A549 (cell line): ENCODE measurements around the gene OCIAD1. TPM values are rescaled to one million over a fixed set of nuclear protein-coding genes. Genes with fewer than 3 reads are reported as not detected.

Experiments used
- ATAC-seq, 2 experiments: fragments of 200-7000 bp in 1 of 2; fragments of >200 bp in 1 of 2; cut with Nextera tagmentation in 1 of 2; cut with Tn5 transposase in 1 of 2; 3 replicates each; pipeline versions ENCODE4 v1.8.0 to v1.9.1; 2018 to 2020; ENCODE audit warnings: mild to moderate bottlenecking in 1 of 2, moderate library complexity in 1 of 2
- CTCF ChIA-PET: fragments of 300-600 bp; sonication (Branson Sonifier 250); formaldehyde crosslinking; extraction: SDS; loops from one replicate; lab custom pipeline; 2021; ENCODE audit warnings: antibody characterized with exemption, inconsistent platforms; lab: Yijun Ruan, JAX
- POLR2A ChIA-PET: fragments of 350-600 bp; formaldehyde crosslinking; extraction: SDS; loops from one replicate; lab custom pipeline; 2021; ENCODE audit warnings: antibody characterized with exemption, inconsistent platforms; lab: Yijun Ruan, JAX
- DNase-seq, 2 experiments: peaks; one replicate each; pipeline versions ENCODE4 v3.0.0 to v3.0.0-alpha.2; 2011 to 2016; ENCODE audit warnings: low read depth in 1 of 2, low spot score in 1 of 2
- FAIRE-seq: peaks from 2 replicates; lab custom pipeline; 2011; peaks lifted over from hg19 to GRCh38; lab: Jason Lieb, UNC
- H3K27ac ChIP-seq, 2 experiments: fragments of >200 bp; sonication (Bioruptor Twin); formaldehyde crosslinking; 3 replicates each; pipeline ENCODE4 v1.5.1; 2016 to 2017
- H3K4me1 ChIP-seq: fragments of >200 bp; sonication (Bioruptor Twin); formaldehyde crosslinking; 3 replicates; pipeline ENCODE4 v1.6.1; 2016
- H3K4me2 ChIP-seq: fragments of >200 bp; sonication (Bioruptor Twin); formaldehyde crosslinking; 3 replicates; pipeline ENCODE4 v1.6.1; 2016
- H3K4me3 ChIP-seq: fragments of >200 bp; sonication (Bioruptor Twin); formaldehyde crosslinking; 3 replicates; pipeline ENCODE4 v1.5.1; 2016
- H3K9me3 ChIP-seq: fragments of >200 bp; sonication (Bioruptor Twin); formaldehyde crosslinking; 3 replicates; pipeline ENCODE4 v1.6.1; 2016
- BCL3 ChIP-seq: fragments of >200 bp; sonication (Bioruptor Twin); formaldehyde crosslinking; IDR thresholded peaks from 3 replicates; pipeline ENCODE4 v1.6.1; 2016
- EHF ChIP-seq: fragments of 250-450 bp; sonication (Bioruptor Pico); IDR thresholded peaks from 2 replicates; pipeline ENCODE4 v1.5.0; 2020; ENCODE audit warnings: mild to moderate bottlenecking
- EP300 ChIP-seq, 2 experiments: fragments of >200 bp; sonication (Bioruptor Twin); formaldehyde crosslinking; IDR thresholded peaks; 2 replicates in 1 of 2; 3 replicates in 1 of 2; pipeline ENCODE4 v1.6.1; 2016 to 2017
- ESRRA ChIP-seq: fragments of 150-350 bp; IDR thresholded peaks from 2 replicates; pipeline ENCODE4 v1.6.1; 2014; ENCODE audit warnings: mild to moderate bottlenecking, low read length, borderline replicate concordance
- FOSL2 ChIP-seq, 2 experiments: fragments of 450-650 bp in 1 of 2; fragments of >200 bp in 1 of 2; sonication (Bioruptor Twin) in 1 of 2; formaldehyde crosslinking; IDR thresholded peaks; 2 replicates each; pipeline versions ENCODE4 v1.5.0 to v1.6.1; 2016 to 2020; ENCODE audit warnings: mild to moderate bottlenecking in 1 of 2, moderate library complexity in 1 of 2
- FOXS1 ChIP-seq: fragments of 250-450 bp; sonication (Bioruptor Pico); IDR thresholded peaks from 2 replicates; pipeline ENCODE4 v1.5.0; 2020; ENCODE audit warnings: mild to moderate bottlenecking, moderate library complexity
- HDAC2 ChIP-seq: fragments of 200-600 bp; sonication (generic); IDR thresholded peaks from 2 replicates; pipeline ENCODE4 v1.6.1; 2016
- HEYL ChIP-seq: fragments of 250-450 bp; sonication (Bioruptor Pico); IDR thresholded peaks from 2 replicates; pipeline ENCODE4 v1.8.0; 2021; ENCODE audit warnings: mild to moderate bottlenecking, moderate library complexity
- JUN ChIP-seq, 2 experiments: fragments of >200 bp; sonication (Bioruptor Twin); formaldehyde crosslinking; IDR thresholded peaks; 2 replicates in 1 of 2; 3 replicates in 1 of 2; pipeline ENCODE4 v1.6.1; 2016 to 2017
- MAX ChIP-seq: IDR thresholded peaks from 2 replicates; pipeline ENCODE4 v1.6.1; 2012
- NR3C1 ChIP-seq: fragments of >200 bp; sonication (Bioruptor Twin); formaldehyde crosslinking; IDR thresholded peaks from 3 replicates; pipeline ENCODE4 v1.6.1; 2017
- PHF8 ChIP-seq: fragments of 200-600 bp; sonication (generic); IDR thresholded peaks from 2 replicates; pipeline ENCODE4 v1.6.1; 2016; ENCODE audit warnings: low read depth, mild to moderate bottlenecking, antibody characterized with exemption, moderate library complexity, borderline replicate concordance
- POLR2A ChIP-seq: IDR thresholded peaks from 2 replicates; pipeline ENCODE4 v1.6.1; 2012; ENCODE audit warnings: mild to moderate bottlenecking, low read length
- RAD21 ChIP-seq, 2 experiments: fragments of >200 bp in 1 of 2; sonication (Bioruptor Twin) in 1 of 2; formaldehyde crosslinking in 1 of 2; IDR thresholded peaks in 1 of 2; conservative IDR thresholded peaks in 1 of 2; 2 replicates in 1 of 2; 3 replicates in 1 of 2; pipeline ENCODE4 v1.6.1; 2012 to 2018; ENCODE audit warnings: inconsistent platforms in 1 of 2
- SMC3 ChIP-seq: fragments of >200 bp; sonication (Bioruptor Twin); formaldehyde crosslinking; IDR thresholded peaks from 3 replicates; pipeline ENCODE4 v1.6.1; 2018; ENCODE audit warnings: inconsistent platforms
- SREBF2 ChIP-seq: fragments of 450-650 bp; IDR thresholded peaks from 2 replicates; pipeline ENCODE4 v1.6.1; 2014; ENCODE audit warnings: mild to moderate bottlenecking, moderate library complexity
- ZSCAN20 ChIP-seq: fragments of 250-450 bp; sonication (Bioruptor Pico); IDR thresholded peaks from 2 replicates; pipeline ENCODE4 v1.8.0; 2022; ENCODE audit warnings: mild to moderate bottlenecking, moderate library complexity
- WGBS: methylation state at CpG from one replicate; pipeline ENCODE4 v1.1.6; 2017; ENCODE audit errors: missing lambda C conversion rate; 5-methylcytosine and 5-hydroxymethylcytosine counted together
- polyA plus RNA-seq, 4 experiments: library from polyadenylated mRNA; depleted of rRNA in 3 of 4; stranded (reverse); fragments of >200 nt; fragmentation: RNase III in 1 of 4; extraction: RNeasy Plus Mini Kit Qiagen cat#74134 plus additional on column Dnase treatment in 1 of 4; gene quantifications; 2 replicates in 3 of 4; 3 replicates in 1 of 4; pipeline ENCODE4 v1.2.3, GENCODE V29; 2011 to 2017
- TF ChIP-seq, protein P1 (sequence below): fragments of 250-450 bp; sonication (Bioruptor Pico); IDR thresholded peaks from 2 replicates; pipeline ENCODE4 v1.5.0; 2021; ENCODE audit warnings: mild to moderate bottlenecking, moderate library complexity, borderline replicate concordance
- TF ChIP-seq, protein P2 (sequence below): fragments of >200 bp; sonication (Bioruptor Twin); formaldehyde crosslinking; IDR thresholded peaks from 2 replicates; pipeline ENCODE4 v1.6.1; 2016
- TF ChIP-seq, protein P3 (sequence below): fragments of 200-600 bp; sonication (generic); IDR thresholded peaks from 2 replicates; pipeline ENCODE4 v1.6.1; 2016; ENCODE audit warnings: antibody characterized with exemption, mild to moderate bottlenecking, moderate library complexity

OCIAD1 gene
- polyA plus RNA-seq, 2 of the 4 experiments (the other 2 are of a cell fraction), result 156 to 210 TPM

- H3K4me1 ChIP-seq, result peaks cover 58% of the 10 kb centered on the region
- no peaks in the 10 kb centered on the region for H3K9me3 ChIP-seq
- TF ChIP-seq NR3C1 (no peak), HDAC2 (no peak), POLR2A (peak; percentile 37), PHF8 (peak; percentile 52; the same call in 1 of the 2 replicates), JUN (IDR thresholded peaks at IDR 0.05) (peak in 1 of 2 experiments; percentile 47; a peak in 2 of 5 replicates), SMC3 (peak; percentile 34; the same call in 2 of the 3 replicates), RAD21 (conservative IDR thresholded peaks at IDR 0.05 in 1 of 2, IDR thresholded peaks at IDR 0.05 in 1 of 2) (peak; percentile 23 to 31; a peak in 1 of 5 replicates), MAX (peak; percentile 46)
- ChIA-PET POLR2A (interaction anchor here (0.8 to 1.1 kb wide), 2 partner anchors 38 to 128 kb away, joined by 3 to 4 read pairs; no protein-coding TSS in a partner anchor), CTCF (interaction anchor here (1.3 to 1.6 kb wide), 2 partner anchors 56 to 64 kb away, joined by 3 read pairs; no protein-coding TSS in a partner anchor)
- ATAC-seq, result peak; percentile 70 to 78
- H3K27ac ChIP-seq, result peak within 1 kb of the TSS; percentile 94 to 100
- WGBS, result 10% methylated on average over 23 of the region's 65 CpGs
- peak within 1 kb of the TSS; percentile 92 for H3K4me3 ChIP-seq
- H3K4me2 ChIP-seq, result peak within 1 kb of the TSS; percentile 88
- FAIRE-seq, result no peak
- DNase-seq, result peak; percentile 64 to 72
Observed at GRCh38 chr4:48906206-48907173, 75.6 kb downstream of the OCIAD1 start, which contains the start of gene OCIAD2. OCIAD2 (minus strand) TSS chr4:48906774; CDS start chr4:48904549, 2,225 bp downstream.

DNA sequence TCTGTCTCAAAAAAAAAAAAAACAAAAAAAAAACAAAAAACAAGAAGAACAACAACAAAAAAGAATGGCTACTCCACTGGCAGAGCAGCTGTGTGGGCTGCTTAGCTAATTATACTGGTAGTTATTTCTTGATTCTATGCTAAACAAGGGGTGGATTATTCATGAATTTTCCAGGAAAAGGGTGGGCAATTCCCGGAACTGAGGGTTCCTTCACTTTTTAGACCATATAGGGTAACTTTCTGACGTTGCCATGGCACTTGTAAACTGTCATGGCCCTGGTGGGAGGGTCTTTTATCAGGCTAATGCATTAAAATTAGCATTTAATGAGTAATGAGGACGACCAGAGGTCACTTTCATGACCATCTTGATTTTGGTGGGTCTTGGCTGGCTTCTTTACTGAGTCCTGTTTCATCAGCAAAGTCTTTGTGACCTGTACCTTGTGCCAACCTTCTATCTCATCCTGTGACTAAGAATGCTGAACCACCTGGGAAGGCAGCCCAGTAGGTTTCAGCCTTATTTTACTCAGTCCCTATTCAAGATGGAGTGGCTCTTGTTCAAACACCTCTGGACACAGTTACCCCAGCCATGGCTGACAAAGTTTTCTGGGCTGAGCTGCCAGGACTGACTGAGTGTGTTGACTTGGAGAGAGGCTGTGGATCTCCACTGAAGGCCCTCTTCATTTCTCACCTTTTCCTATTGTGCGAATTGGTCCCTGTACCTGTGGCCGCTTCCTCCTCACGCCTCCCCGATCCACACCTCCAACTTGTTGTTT, 77.0 kb downstream of the OCIAD1 start:
- no peak overlapping the region for H3K4me3 ChIP-seq
- H3K4me1 ChIP-seq, result peaks cover 50% of the 10 kb centered on the region
- TF ChIP-seq SMC3 (no peak), PHF8 (no peak), FOXS1 (CRISPR knock-in tag) (no peak), HDAC2 (no peak), HEYL (CRISPR knock-in tag) (no peak), SREBF2 (no peak), BCL3 (no peak), ZSCAN20 (CRISPR knock-in tag) (no peak), FOSL2 (IDR thresholded peaks at IDR 0.05) (no peak), FOSL2 (CRISPR knock-in tag; IDR thresholded peaks at IDR 0.05) (no peak), ESRRA (no peak), EHF (no peak), EP300 (IDR thresholded peaks at IDR 0.05) (no peak)
- TF ChIP-seq, protein P1, sequence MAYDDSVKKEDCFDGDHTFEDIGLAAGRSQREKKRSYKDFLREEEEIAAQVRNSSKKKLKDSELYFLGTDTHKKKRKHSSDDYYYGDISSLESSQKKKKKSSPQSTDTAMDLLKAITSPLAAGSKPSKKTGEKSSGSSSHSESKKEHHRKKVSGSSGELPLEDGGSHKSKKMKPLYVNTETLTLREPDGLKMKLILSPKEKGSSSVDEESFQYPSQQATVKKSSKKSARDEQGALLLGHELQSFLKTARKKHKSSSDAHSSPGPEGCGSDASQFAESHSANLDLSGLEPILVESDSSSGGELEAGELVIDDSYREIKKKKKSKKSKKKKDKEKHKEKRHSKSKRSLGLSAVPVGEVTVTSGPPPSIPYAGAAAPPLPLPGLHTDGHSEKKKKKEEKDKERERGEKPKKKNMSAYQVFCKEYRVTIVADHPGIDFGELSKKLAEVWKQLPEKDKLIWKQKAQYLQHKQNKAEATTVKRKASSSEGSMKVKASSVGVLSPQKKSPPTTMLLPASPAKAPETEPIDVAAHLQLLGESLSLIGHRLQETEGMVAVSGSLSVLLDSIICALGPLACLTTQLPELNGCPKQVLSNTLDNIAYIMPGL, result no peak
- TF ChIP-seq, protein P2, sequence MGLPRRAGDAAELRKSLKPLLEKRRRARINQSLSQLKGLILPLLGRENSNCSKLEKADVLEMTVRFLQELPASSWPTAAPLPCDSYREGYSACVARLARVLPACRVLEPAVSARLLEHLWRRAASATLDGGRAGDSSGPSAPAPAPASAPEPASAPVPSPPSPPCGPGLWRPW, result no peak
- TF ChIP-seq, protein P3, sequence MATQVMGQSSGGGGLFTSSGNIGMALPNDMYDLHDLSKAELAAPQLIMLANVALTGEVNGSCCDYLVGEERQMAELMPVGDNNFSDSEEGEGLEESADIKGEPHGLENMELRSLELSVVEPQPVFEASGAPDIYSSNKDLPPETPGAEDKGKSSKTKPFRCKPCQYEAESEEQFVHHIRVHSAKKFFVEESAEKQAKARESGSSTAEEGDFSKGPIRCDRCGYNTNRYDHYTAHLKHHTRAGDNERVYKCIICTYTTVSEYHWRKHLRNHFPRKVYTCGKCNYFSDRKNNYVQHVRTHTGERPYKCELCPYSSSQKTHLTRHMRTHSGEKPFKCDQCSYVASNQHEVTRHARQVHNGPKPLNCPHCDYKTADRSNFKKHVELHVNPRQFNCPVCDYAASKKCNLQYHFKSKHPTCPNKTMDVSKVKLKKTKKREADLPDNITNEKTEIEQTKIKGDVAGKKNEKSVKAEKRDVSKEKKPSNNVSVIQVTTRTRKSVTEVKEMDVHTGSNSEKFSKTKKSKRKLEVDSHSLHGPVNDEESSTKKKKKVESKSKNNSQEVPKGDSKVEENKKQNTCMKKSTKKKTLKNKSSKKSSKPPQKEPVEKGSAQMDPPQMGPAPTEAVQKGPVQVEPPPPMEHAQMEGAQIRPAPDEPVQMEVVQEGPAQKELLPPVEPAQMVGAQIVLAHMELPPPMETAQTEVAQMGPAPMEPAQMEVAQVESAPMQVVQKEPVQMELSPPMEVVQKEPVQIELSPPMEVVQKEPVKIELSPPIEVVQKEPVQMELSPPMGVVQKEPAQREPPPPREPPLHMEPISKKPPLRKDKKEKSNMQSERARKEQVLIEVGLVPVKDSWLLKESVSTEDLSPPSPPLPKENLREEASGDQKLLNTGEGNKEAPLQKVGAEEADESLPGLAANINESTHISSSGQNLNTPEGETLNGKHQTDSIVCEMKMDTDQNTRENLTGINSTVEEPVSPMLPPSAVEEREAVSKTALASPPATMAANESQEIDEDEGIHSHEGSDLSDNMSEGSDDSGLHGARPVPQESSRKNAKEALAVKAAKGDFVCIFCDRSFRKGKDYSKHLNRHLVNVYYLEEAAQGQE, result no peak
- DNase-seq, result no peak
- ChIA-PET POLR2A (no interaction called here), CTCF (no interaction called here)
- FAIRE-seq, result no peak
- H3K4me2 ChIP-seq, result no peak overlapping the region
- WGBS, result 76% methylated on average over 7 of the region's 7 CpGs
- peak overlapping the region in 1 of 2 experiments; percentile 81; a peak in 3 of 6 replicates for H3K27ac ChIP-seq
- ATAC-seq, result no peak
- H3K9me3 ChIP-seq, result no peaks in the 10 kb centered on the region
